Measurements from ENCODE around the gene MAGEA3. TPM values are rescaled to one million over a fixed set of nuclear protein-coding genes. Genes with fewer than 3 reads are reported as not detected.
"Not testable (repeated sequence)": the region's sequence is repeated elsewhere in the genome, so short reads cannot be mapped to it uniquely, and the experiment has no call there.

Gene MAGEA3
- total RNA-seq, 1 donor from 2014 or later = not detected

DNA sequence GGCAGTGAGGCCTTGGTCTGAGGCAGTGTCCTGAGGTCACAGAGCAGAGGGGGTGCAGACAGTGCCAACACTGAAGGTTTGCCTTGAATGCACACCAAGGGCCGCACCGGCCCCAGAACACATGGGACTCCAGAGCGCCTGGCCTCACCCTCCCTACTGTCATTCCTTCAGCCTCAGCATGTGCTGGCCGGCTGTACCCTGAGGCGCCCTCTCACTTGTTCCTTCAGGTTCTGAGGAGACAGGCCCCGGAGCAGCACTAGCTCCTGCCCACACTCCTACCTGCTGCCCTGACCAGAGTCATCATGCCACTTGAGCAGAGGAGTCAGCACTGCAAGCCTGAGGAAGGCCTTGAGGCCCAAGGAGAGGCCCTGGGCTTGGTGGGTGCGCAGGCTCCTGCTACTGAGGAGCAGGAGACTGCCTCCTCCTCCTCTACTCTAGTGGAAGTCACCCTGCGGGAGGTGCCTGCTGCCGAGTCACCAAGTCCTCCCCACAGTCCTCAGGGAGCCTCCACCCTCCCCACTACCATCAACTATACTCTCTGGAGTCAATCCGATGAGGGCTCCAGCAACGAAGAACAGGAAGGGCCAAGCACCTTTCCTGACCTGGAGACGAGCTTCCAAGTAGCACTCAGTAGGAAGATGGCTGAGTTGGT lies 37.4 kb downstream of the MAGEA3 start:
- TF ChIP-seq, protein P1, sequence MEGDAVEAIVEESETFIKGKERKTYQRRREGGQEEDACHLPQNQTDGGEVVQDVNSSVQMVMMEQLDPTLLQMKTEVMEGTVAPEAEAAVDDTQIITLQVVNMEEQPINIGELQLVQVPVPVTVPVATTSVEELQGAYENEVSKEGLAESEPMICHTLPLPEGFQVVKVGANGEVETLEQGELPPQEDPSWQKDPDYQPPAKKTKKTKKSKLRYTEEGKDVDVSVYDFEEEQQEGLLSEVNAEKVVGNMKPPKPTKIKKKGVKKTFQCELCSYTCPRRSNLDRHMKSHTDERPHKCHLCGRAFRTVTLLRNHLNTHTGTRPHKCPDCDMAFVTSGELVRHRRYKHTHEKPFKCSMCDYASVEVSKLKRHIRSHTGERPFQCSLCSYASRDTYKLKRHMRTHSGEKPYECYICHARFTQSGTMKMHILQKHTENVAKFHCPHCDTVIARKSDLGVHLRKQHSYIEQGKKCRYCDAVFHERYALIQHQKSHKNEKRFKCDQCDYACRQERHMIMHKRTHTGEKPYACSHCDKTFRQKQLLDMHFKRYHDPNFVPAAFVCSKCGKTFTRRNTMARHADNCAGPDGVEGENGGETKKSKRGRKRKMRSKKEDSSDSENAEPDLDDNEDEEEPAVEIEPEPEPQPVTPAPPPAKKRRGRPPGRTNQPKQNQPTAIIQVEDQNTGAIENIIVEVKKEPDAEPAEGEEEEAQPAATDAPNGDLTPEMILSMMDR (IDR thresholded peaks at IDR 0.05) = no peak
- ATAC-seq (ENCODE audit: low read depth) (no peak), DNase-seq (no peak)
- no peak overlapping the region for H3K4me3 Mint-ChIP-seq
- POLR2A ChIA-PET = no interaction called here
- intact Hi-C loops (cut with micrococcal nuclease) = no loop called here
- no peaks in the 10 kb centered on the region for H3K4me1 Mint-ChIP-seq
- no peaks in the 10 kb centered on the region for H3K9me3 Mint-ChIP-seq
- H3K27ac Mint-ChIP-seq = no peak overlapping the region
- H3K36me3 Mint-ChIP-seq (ENCODE audit: low read depth) = no peaks in the 10 kb centered on the region
- CTCF ChIA-PET = no interaction called here
- H3K27me3 Mint-ChIP-seq = no peaks in the 10 kb centered on the region

DNA sequence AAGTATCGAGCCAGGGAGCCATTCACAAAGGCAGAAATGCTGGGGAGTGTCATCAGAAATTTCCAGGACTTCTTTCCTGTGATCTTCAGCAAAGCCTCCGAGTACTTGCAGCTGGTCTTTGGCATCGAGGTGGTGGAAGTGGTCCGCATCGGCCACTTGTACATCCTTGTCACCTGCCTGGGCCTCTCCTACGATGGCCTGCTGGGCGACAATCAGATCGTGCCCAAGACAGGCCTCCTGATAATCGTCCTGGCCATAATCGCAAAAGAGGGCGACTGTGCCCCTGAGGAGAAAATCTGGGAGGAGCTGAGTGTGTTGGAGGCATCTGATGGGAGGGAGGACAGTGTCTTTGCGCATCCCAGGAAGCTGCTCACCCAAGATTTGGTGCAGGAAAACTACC lies 37.9 kb downstream of the MAGEA3 start:
- H3K27ac Mint-ChIP-seq; H3K27me3 Mint-ChIP-seq; POLR2A ChIA-PET; intact Hi-C loops (cut with micrococcal nuclease); CTCF ChIA-PET; H3K36me3 Mint-ChIP-seq (ENCODE audit: low read depth); DNase-seq; ATAC-seq (ENCODE audit: low read depth); H3K4me1 Mint-ChIP-seq; H3K4me3 Mint-ChIP-seq; H3K9me3 Mint-ChIP-seq: not testable (repeated sequence)

DNA sequence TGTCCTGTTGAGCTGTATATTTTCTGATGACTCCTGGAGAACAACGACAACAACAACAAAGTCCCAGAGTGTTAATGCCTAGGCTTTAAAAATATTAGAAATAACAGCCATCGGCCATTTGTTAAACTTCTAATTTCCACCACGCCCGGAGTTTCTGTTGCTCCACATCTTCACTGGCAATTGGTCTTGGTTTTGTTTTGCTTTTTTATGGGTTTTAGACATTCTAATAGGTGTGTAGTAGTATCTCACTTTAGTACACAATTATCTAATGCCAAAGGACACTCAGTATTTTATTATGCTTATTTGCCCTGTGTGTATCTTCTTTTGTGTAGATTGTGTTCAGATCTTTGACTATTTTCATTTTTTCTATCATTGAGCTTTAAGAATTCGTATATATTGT lies 40.0 kb downstream of the MAGEA3 start:
- Mint-ChIP-seq H3K27me3 (no peaks in the 10 kb centered on the region), H3K4me3 (no peak overlapping the region), H3K9me3 (no peaks in the 10 kb centered on the region), H3K36me3 (ENCODE audit: low read depth) (no peaks in the 10 kb centered on the region), H3K27ac (no peak overlapping the region), H3K4me1 (no peaks in the 10 kb centered on the region)
- TF ChIP-seq, protein P1 (IDR thresholded peaks at IDR 0.05) = no peak
- no peak for DNase-seq
- ATAC-seq (ENCODE audit: low read depth) = no peak
- intact Hi-C loops (cut with micrococcal nuclease) = no loop called here
- CTCF ChIA-PET = no interaction called here
- POLR2A ChIA-PET = no interaction called here

Other genes starting within 250 kb of the MAGEA3 start
- gene GABRA3, start 247.5 kb upstream of the MAGEA3 start, total RNA-seq = not detected in 2 replicates
- gene GABRQ, start 60.9 kb upstream of the MAGEA3 start, total RNA-seq = not detected in 2 replicates
- not detected in 2 replicates for gene CSAG2, start 10.5 kb downstream of the MAGEA3 start, total RNA-seq
- gene MAGEA2B, start 15.8 kb downstream of the MAGEA3 start, total RNA-seq = not detected in 2 replicates
- not detected in 2 replicates for gene CSAG1, start 34.9 kb downstream of the MAGEA3 start, total RNA-seq
- not detected in 2 replicates for gene MAGEA12, start 35.0 kb downstream of the MAGEA3 start, total RNA-seq
- not detected in 2 replicates for gene MAGEA2, start 55.0 kb downstream of the MAGEA3 start, total RNA-seq
- not detected in 2 replicates for gene CSAG3, start 60.4 kb downstream of the MAGEA3 start, total RNA-seq
- gene MAGEA6, start 70.9 kb downstream of the MAGEA3 start, total RNA-seq = not detected in 2 replicates
- gene CETN2, start 132.0 kb downstream of the MAGEA3 start, total RNA-seq = 13.3 and 16.1 TPM in 2 replicates
- 17.8 and 18.4 TPM in 2 replicates for gene NSDHL, start 132.3 kb downstream of the MAGEA3 start, total RNA-seq
- 0.75 and 0.81 TPM in 2 replicates for gene ZNF185, start 199.3 kb downstream of the MAGEA3 start, total RNA-seq

Data from activated B cell treated with CpG ODN at 0.5 μM for 24 hours (primary cell).